Activated CD4-positive, alpha-beta T cell treated with anti-CD3 and anti-CD28 coated beads, Interleukin-2, amount 10 ng/mL, durations not matched to agents 24 days and 14 days (primary cell): ENCODE measurements around the gene RRAD. TPM values are rescaled to one million over a fixed set of nuclear protein-coding genes. Genes with fewer than 3 reads are reported as not detected.

ENCODE experiments used
- DNase-seq: peaks from one replicate; pipeline ENCODE4 v3.0.0; 2022
- H3K27ac Mint-ChIP-seq: one replicate; pipeline ENCODE4 v1.8.0; 2022; ENCODE audit warnings: mild to moderate bottlenecking, mixed read lengths
- H3K27me3 Mint-ChIP-seq: one replicate; pipeline ENCODE4 v1.8.0; 2022; ENCODE audit warnings: mixed read lengths
- H3K36me3 Mint-ChIP-seq: one replicate; pipeline ENCODE4 v1.8.0; 2022; ENCODE audit warnings: low read depth, mild to moderate bottlenecking, mixed read lengths
- H3K4me1 Mint-ChIP-seq: one replicate; pipeline ENCODE4 v1.8.0; 2021; ENCODE audit warnings: mixed read lengths
- H3K4me3 Mint-ChIP-seq: one replicate; pipeline ENCODE4 v1.8.0; 2022; ENCODE audit warnings: mild to moderate bottlenecking, moderate library complexity, mixed read lengths
- H3K9me3 Mint-ChIP-seq: one replicate; pipeline ENCODE4 v1.8.0; 2021; ENCODE audit warnings: mixed read lengths
- intact Hi-C: fragments of 100-400 bp; cut with micrococcal nuclease; formaldehyde crosslinking; loops from one replicate; pipeline ENCODE4 v1.15.1; 2023
- total RNA-seq: library from RNA; stranded (reverse); gene quantifications from 2 replicates; pipeline ENCODE4 v1.2.3, GENCODE V29; 2022

RRAD gene
- total RNA-seq, 1 donor from 2014 or later = 1.3 TPM

DNA sequence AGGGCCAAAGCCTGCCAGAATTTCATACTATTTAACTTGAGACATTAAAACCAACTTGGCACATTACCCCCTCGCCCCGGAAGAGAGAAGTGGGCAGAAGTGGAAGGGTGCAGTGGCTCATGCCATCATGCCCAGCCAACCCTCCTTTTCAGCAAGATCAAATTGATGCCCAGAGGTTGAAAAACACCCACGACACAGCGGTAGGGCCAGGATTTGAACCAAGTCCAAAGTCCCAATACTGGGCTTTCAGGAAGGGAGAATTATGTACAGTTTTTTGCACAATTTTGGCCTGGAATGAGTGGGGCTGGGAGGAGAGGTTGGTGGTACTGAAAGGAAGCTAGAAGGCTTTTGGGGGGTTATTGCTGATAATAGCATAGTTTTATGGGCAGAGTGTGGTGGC is 34.0 kb downstream of the RRAD start:
- Mint-ChIP-seq H3K27me3 (no peaks in the 10 kb centered on the region), H3K36me3 (peaks cover 45% of the 10 kb centered on the region), H3K4me1 (peaks cover 38% of the 10 kb centered on the region), H3K27ac (peak overlapping the region; percentile 5), H3K9me3 (no peaks in the 10 kb centered on the region), H3K4me3 (no peak overlapping the region)
- no peak for DNase-seq
- intact Hi-C loops = no loop called here

DNA sequence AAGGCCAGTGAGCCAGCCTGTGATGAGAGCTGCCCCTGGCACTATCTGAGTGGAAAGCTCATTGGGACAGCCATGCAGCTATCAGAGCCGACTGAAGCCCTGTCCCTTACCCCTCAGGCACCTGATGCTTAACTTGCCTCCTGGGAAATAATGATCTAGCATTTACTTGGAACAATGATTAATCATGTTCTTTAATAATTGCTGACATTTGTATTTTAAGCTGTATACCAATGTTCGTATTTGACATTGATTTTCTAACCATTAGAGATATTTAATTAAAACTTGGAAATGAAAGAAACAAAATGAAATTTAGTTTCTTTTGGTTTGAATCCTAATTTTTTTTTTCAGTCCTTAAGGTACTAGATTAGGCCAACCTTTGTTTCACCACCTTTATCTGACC is 34.5 kb downstream of the RRAD start:
- DNase-seq = no peak
- Mint-ChIP-seq H3K27ac (no peak overlapping the region), H3K27me3 (no peaks in the 10 kb centered on the region), H3K36me3 (peaks cover 48% of the 10 kb centered on the region), H3K4me3 (no peak overlapping the region), H3K4me1 (peaks cover 39% of the 10 kb centered on the region), H3K9me3 (no peaks in the 10 kb centered on the region)
- intact Hi-C loops = no loop called here

- H3K4me3 Mint-ChIP-seq = no peak overlapping the region
- H3K4me1 Mint-ChIP-seq = peaks cover 40% of the 10 kb centered on the region
- H3K27ac Mint-ChIP-seq = no peak overlapping the region
- intact Hi-C loops = no loop called here
- H3K9me3 Mint-ChIP-seq = no peaks in the 10 kb centered on the region
- H3K27me3 Mint-ChIP-seq = no peaks in the 10 kb centered on the region
- H3K36me3 Mint-ChIP-seq = peaks cover 57% of the 10 kb centered on the region
- DNase-seq = no peak
These were observed 35.7 kb downstream of the RRAD start for GRCh38 chr16:66889622-66890021.

GRCh38 chr16:66888647-66889615 is 36.4 kb downstream of the RRAD start:
- Mint-ChIP-seq H3K27me3 (no peaks in the 10 kb centered on the region), H3K4me3 (no peak overlapping the region), H3K36me3 (peaks cover 55% of the 10 kb centered on the region), H3K9me3 (no peaks in the 10 kb centered on the region), H3K27ac (peak overlapping the region; percentile 20), H3K4me1 (peaks cover 38% of the 10 kb centered on the region)
- DNase-seq = no peak
- intact Hi-C loops = no loop called here

DNA sequence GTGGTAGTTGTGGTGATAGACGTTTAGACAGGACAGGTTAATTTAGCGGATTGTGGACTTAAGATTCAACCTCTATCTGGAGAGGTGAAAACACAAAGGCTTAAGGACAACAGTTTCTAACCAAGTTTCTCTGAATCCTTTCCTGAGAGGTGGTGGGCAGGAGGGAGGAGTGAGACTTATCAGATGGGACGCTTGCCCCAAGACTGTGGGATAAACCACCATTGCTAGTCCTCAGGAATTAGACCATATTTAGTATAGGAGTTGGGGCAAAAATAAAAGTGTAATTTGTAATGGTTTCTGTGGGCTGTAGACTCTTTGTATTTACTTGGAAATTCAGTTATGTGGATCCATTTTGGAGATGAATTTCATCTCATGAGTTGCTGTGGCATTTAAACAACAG is 38.4 kb downstream of the RRAD start:
- Mint-ChIP-seq H3K27me3 (no peaks in the 10 kb centered on the region), H3K9me3 (no peaks in the 10 kb centered on the region), H3K27ac (no peak overlapping the region), H3K4me1 (peaks cover 35% of the 10 kb centered on the region), H3K4me3 (no peak overlapping the region), H3K36me3 (peaks cover 56% of the 10 kb centered on the region)
- no peak for DNase-seq
- intact Hi-C loops = no loop called here

GRCh38 chr16:66886321-66886720 is 39.0 kb downstream of the RRAD start:
- Mint-ChIP-seq H3K36me3 (peaks cover 54% of the 10 kb centered on the region), H3K27me3 (no peaks in the 10 kb centered on the region), H3K4me1 (peaks cover 38% of the 10 kb centered on the region), H3K4me3 (no peak overlapping the region), H3K27ac (no peak overlapping the region), H3K9me3 (no peaks in the 10 kb centered on the region)
- no peak for DNase-seq
- intact Hi-C loops = no loop called here

- H3K27me3 Mint-ChIP-seq = no peaks in the 10 kb centered on the region
- no peak overlapping the region for H3K4me3 Mint-ChIP-seq
- H3K36me3 Mint-ChIP-seq = peaks cover 48% of the 10 kb centered on the region
- H3K27ac Mint-ChIP-seq = no peak overlapping the region
- intact Hi-C loops = no loop called here
- peaks cover 37% of the 10 kb centered on the region for H3K4me1 Mint-ChIP-seq
- no peaks in the 10 kb centered on the region for H3K9me3 Mint-ChIP-seq
- no peak for DNase-seq
These were observed 39.8 kb downstream of the RRAD start for GRCh38 chr16:66885491-66885890.

GRCh38 chr16:66882702-66883101 is 42.6 kb downstream of the RRAD start:
- H3K4me1 Mint-ChIP-seq = peaks cover 46% of the 10 kb centered on the region
- H3K36me3 Mint-ChIP-seq = peaks cover 38% of the 10 kb centered on the region
- H3K27ac Mint-ChIP-seq = no peak overlapping the region
- H3K27me3 Mint-ChIP-seq = no peaks in the 10 kb centered on the region
- H3K9me3 Mint-ChIP-seq = no peaks in the 10 kb centered on the region
- no peak for DNase-seq
- intact Hi-C loops = loop anchor here (5.0 kb wide), 1 partner anchor 45 kb away; the partner anchor contains the start of gene RRAD
- H3K4me3 Mint-ChIP-seq = peak overlapping the region; percentile 21

- Mint-ChIP-seq H3K27ac (no peak overlapping the region), H3K4me1 (peaks cover 46% of the 10 kb centered on the region), H3K9me3 (no peaks in the 10 kb centered on the region), H3K4me3 (peak overlapping the region; percentile 93), H3K36me3 (peaks cover 32% of the 10 kb centered on the region), H3K27me3 (no peaks in the 10 kb centered on the region)
- DNase-seq = no peak
- intact Hi-C loops = loop anchor here (5.0 kb wide), 1 partner anchor 45 kb away; the partner anchor contains the start of gene RRAD
These were observed 43.3 kb downstream of the RRAD start for GRCh38 chr16:66881964-66882508.

GRCh38 chr16:66881560-66881959 is 43.8 kb downstream of the RRAD start:
- Mint-ChIP-seq H3K36me3 (peaks cover 28% of the 10 kb centered on the region), H3K9me3 (no peaks in the 10 kb centered on the region), H3K4me1 (peaks cover 43% of the 10 kb centered on the region), H3K27me3 (no peaks in the 10 kb centered on the region), H3K27ac (peak overlapping the region; percentile 53), H3K4me3 (peak overlapping the region; percentile 93)
- intact Hi-C loops = loop anchor here (5.0 kb wide), 1 partner anchor 46 kb away; the partner anchor contains the start of gene RRAD
- DNase-seq = no peak

DNA sequence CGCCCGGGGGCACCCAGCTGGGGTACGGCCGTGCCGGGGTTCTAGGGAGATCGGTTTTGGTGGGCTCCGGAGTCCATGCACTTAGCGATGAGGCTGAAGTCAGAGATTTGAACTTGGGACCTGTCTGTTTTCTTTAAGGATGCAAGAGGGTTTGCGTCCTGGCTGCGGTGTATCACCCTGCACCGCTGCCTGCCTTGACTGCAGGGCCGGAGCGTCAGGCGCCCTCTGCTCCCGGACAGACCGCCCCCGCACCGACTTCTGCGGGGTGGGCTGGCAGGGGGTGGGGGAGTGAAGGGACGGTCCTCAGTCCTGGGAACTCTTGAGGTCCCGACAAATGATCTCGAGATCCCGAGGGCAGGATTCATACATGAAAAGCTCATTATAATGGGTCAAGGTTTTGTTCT is 44.3 kb downstream of the RRAD start:
- Mint-ChIP-seq H3K9me3 (no peaks in the 10 kb centered on the region), H3K4me1 (peaks cover 46% of the 10 kb centered on the region), H3K36me3 (peaks cover 25% of the 10 kb centered on the region), H3K4me3 (peak overlapping the region; percentile 93), H3K27ac (peak overlapping the region; percentile 66), H3K27me3 (no peaks in the 10 kb centered on the region)
- intact Hi-C loops = loop anchor here (5.0 kb wide), 1 partner anchor 46 kb away; the partner anchor contains the start of gene RRAD
- no peak for DNase-seq

GRCh38 chr16:66880288-66881013 is 44.9 kb downstream of the RRAD start, which contains the start of gene PDP2:
Gene PDP2, plus strand, starts transcription at chr16:66880515. Its CDS starts 3,770 bp downstream, at chr16:66884285.
- intact Hi-C loops = loop anchor here (5.0 kb wide), 1 partner anchor 47 kb away; the partner anchor contains the start of gene RRAD
- H3K9me3 Mint-ChIP-seq = no peaks in the 10 kb centered on the region
- peak; percentile 98 for DNase-seq
- H3K27ac Mint-ChIP-seq = peak within 1 kb of the TSS; percentile 96
- peaks cover 46% of the 10 kb centered on the region for H3K4me1 Mint-ChIP-seq
- peak within 1 kb of the TSS; percentile 93 for H3K4me3 Mint-ChIP-seq
- H3K27me3 Mint-ChIP-seq = no peaks in the 10 kb centered on the region
- peaks cover 19% of the 10 kb centered on the region for H3K36me3 Mint-ChIP-seq

- Mint-ChIP-seq H3K27ac (peak overlapping the region; percentile 85), H3K9me3 (no peaks in the 10 kb centered on the region), H3K4me1 (peaks cover 56% of the 10 kb centered on the region), H3K4me3 (peak overlapping the region; percentile 68), H3K27me3 (no peaks in the 10 kb centered on the region), H3K36me3 (peaks cover 7% of the 10 kb centered on the region)
- DNase-seq = peak; percentile 79
- intact Hi-C loops = loop anchor here (10.0 kb wide), 1 partner anchor 177 kb away; no protein-coding TSS in a partner anchor
These were observed 47.3 kb downstream of the RRAD start for GRCh38 chr16:66878067-66878466.
